Measurements from ENCODE around the gene PRSS57.
"Not testable (repeated sequence)": the region's sequence is repeated elsewhere in the genome, so short reads cannot be mapped to it uniquely, and the experiment has no call there.

Gene PRSS57

DNA sequence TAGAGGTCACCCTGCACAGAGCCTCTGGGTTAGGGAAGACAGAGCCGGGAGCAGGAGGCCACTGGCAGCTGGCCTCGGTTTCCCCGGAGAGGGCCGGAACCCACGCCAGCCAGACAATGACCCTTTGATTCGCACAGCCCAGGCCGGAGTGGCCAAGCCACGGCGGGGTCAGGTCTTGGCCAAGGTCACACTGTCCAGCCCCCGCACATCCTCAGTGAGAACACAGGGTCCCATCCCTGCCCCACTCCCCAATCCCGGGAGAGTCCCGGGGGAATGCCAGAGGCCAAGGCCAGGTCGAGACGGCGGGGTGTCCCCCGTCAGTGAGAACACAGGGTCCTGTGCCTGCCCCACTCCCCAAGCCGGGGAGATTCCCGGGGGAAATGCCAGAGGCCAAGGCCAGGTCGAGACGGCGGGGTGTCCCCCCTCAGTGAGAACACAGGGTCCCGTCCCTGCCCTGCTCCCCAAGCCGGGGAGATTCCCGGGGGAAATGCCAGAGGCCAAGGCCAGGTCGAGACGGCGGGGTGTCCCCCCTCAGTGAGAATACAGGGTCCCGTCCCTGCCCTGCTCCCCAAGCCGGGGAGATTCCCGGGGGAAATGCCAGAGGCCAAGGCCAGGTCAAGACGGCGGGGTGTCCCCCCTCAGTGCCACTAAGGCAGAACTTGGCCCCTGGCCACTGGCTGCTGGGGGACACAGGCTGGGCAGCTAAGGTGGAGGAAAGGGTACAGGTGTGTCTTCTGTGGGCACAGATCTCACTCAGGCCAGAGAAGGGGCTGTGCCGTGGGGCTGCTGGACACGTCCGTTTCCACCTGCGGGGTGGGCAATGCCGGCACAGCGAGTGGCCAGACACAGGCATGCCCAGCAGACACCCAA lies 20.7 kb downstream of the PRSS57 start:
- no peak for DNase-seq (ENCODE audit: low read depth in 2 of 2)

DNA sequence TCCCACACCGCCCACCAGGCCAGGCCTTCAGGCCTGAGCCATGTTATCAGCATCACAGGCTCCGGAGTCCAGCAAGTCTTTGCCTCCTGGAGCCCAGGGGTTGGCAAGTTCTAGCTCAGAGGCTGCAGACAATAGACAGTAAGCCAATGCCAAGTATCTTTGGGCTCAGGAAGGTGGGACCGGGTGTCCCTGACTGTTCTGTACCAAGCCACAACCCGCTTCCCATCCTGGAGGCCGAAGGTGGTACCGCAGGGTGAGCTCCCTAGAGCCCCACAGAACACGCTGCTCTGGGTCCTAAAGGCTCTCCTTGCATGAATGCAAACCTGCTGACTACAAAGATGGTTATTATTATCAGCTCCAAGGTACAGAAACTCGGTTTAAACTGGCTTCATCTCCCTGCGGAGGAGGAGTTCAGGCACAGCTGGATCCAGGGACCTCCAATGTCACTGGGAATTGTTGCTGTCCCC lies 24.6 kb downstream of the PRSS57 start:
- no peak for DNase-seq (ENCODE audit: low read depth in 2 of 2)

DNA sequence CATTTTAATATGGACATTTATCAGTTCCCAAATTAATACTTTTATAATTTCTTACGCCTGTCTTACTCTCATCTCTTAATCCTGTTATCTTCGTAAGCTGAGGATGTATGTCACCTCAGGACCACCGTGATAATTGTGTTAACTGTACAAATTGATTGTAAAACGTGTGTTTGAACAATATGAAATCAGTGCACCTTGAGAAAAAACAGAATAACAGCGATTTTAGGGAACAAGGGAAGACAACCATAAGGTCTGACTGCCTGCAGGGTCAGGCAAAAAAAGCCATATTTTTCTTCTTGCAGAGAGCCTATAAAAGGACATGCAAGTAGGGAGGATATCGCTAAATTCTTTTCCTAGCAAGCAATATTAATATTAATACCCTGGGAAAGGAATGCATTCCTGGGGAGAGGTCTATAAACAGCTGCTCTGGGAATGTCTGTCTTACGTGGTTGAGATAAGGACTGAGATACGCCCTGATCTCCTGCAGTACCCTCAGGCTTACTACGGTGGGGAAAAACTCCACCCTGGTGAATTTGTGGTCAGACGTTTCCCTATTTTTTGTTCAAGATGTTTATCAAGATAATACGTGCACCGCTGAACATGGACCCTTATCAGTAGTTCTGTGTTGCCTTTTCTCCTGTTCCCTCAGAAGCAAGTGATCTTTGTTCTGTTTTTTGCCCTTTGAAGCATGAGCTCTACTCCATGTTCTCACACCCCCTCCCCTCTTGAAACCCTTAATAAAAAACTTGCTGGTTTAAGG lies 26.4 kb downstream of the PRSS57 start:
- DNase-seq (ENCODE audit: low read depth in 2 of 2): not testable (repeated sequence)

DNA sequence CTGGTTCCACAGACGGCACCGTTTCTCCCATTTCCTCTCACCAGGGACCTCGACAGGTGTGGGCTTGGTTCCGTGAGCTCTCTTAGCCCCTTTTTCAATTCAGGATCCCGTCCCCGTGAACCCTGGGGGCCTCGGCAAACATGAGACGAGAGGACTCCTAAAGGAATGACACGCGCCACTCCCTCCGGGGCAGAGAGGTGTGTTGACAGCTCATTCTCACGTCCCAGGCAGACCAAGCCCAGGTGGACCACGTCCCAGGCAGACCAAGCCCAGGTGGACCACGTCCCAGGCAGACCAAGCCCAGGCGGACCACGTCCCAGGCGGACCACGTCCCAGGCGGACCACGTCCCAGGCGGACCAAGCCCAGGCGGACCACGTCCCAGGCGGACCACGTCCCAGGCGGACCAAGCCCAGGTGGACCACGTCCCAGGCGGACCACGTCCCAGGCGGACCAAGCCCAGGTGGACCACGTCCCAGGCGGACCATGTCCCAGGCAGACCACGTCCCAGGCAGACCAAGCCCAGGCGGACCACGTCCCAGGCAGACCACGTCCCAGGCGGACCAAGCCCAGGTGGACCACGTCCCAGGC lies 28.2 kb downstream of the PRSS57 start:
- not testable (repeated sequence) for DNase-seq (ENCODE audit: low read depth in 2 of 2)

DNA sequence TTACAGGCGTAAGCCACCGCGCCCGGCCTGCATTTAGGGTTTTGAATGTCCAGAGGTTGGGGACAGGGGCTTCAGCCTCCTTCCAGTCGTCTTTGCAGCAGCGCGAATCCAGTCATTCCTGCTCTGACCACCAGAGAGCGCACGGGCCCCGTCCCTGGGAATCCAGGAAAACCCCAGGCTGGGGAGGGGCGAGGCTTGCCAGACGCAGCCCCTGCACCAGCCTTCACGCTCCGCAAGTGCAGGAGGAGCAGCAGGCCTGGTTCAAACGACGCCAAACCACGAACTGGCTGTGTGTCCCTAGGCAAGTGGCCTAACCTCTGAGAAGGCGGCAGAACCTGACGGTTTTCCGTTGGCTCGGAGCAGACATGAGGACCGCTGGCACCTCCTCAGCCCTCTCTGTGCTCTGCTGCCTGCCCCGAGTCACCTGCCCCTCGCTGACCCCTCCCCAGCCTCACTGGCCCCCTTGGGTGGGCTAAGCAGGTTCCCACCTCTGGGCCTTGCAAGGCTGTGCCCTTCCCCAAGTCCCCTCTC lies 30.3 kb downstream of the PRSS57 start:
- peak; percentile 50 to 68 for DNase-seq (ENCODE audit: low read depth in 2 of 2)

DNA sequence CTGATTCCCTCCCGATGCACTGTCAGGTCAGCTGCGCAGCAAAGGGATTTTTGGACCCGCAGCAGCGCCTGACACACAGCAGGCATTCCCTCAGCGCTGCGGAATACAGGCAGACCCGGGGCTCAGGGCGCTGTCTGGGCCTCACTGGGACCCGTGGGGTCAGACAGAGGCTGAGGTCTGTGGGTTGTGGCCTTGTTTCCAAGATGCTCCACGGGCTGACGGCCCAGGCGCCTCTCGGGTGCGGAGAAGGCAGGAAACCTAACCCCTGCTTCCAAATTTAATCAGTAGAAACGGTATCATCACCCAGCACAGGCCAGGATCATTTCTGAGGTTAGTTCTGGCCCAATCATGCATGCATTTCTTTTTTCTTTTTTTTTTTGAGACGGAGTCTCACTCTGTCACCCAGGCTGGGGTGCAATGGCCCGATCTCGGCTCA lies 31.6 kb downstream of the PRSS57 start:
- DNase-seq (ENCODE audit: low read depth in 2 of 2): no peak

DNA sequence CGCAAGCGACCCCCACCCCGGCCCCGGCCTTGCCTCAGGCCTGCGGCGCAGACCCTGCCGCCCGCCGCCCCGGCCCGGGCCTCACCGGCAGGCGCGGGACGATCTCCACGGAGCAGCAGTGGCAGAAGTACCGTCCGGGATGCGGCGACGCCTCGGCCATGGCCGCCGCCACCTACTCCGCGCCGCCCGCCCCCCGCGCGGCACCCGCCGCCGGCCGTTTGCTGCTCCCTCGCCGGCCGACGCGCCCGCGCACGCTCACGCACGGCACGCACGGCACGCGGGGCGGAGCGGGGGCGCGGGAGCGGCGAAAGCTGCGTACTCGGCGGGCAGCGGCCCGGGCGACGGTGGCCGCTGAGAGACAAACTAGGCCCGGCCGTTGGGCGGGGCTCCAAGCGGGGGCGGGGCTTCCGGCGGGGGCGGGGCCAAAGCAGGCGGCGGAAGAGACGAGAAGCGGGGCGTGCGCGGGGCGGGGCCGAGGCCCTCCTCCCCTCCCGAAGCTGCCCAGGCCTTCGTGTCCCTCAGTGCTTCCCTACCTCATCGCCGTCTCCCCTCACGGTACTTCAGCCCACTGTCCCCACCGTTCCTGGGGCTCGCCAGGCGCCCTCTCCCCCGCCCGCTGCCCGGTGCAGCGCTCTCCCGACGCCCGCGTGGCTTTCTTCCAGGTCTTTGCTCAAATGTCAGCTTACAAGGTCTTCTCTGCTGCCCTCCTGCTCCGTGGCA lies 32.1 kb downstream of the PRSS57 start, which contains the start of gene RNF126:
TSS of gene RNF126 (minus strand) at position 253 of the 720 bp plus-strand sequence. CDS start at position 160, 93 bp downstream.
- DNase-seq (ENCODE audit: low read depth in 2 of 2): peak; percentile 94 to 95

DNA sequence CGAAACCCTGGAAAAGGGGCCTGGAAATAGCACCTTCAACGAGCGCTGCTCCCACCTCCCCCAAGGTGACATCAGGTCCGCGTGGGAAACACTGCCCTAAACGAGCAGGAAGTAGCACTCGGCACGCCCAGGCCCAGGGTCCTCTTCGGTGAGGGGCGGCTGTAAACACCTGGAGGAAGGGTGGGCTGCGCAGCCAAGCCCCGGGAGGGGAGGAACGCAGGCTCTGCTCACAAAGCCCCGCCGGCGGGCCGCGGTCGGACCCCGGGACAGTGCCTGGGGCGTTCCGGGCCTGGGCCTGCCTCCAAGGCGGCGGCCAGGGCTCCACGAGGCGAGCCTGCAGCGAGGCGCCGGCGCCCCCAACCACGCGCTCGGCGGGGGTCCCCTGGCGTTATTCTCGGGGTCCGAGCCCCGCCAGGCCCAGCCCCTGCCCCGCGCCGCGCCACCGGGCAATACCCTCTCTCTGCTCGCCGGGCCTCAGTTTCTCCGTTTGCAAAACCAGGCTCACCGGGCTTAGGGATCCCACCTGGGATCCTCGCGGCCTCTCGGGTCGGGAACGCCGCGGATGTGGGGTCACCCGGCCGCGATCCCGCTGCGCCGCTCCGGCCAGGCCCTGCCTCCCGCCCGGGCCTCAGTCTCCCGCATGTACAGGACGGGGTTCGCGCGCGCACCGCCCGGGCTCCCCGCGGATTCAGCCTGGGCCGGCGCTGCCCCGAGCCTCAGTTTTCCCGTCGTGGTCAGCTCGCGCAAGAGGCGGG lies 32.9 kb downstream of the PRSS57 start:
- DNase-seq (ENCODE audit: low read depth in 2 of 2): peak in 1 of 2 donors; percentile 52

DNA sequence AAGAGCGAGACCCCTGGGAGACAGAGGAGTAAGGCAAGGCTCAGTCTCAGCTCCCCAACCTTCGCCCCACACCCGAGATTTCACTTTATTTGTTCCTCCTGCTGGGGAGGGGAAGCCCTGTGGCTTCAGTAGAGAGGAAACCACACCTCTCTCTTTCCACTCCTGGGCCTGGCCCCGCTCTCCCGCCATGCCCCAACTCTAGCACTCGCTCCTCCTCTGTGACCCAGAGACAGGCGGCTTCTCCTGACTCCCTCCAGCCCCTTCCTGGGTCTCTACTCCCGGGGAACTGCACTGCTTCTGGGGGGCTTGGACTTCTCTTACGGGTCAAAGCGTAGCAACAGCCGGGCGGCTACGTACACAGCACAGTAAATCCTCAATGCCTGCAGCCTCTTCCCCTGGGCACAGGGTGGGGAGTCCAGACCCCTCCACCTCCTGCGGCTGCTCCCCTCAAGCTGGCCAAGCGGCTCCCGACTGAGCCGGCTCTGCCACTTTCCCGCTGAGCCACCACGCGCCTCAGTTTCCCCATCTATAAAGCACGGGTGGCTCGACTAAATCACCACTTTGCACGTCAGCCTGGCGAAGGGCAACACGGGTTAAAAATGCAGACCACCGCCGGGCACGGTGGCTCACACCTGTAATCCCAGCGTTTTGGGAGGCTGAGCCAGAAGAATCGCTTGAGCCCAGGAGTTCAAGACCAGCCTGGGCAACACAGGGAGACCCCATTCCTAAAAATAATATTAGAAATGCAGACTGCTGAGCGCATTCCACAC lies 33.6 kb downstream of the PRSS57 start:
- peak; percentile 50 to 55 for DNase-seq (ENCODE audit: low read depth in 2 of 2)

DNA sequence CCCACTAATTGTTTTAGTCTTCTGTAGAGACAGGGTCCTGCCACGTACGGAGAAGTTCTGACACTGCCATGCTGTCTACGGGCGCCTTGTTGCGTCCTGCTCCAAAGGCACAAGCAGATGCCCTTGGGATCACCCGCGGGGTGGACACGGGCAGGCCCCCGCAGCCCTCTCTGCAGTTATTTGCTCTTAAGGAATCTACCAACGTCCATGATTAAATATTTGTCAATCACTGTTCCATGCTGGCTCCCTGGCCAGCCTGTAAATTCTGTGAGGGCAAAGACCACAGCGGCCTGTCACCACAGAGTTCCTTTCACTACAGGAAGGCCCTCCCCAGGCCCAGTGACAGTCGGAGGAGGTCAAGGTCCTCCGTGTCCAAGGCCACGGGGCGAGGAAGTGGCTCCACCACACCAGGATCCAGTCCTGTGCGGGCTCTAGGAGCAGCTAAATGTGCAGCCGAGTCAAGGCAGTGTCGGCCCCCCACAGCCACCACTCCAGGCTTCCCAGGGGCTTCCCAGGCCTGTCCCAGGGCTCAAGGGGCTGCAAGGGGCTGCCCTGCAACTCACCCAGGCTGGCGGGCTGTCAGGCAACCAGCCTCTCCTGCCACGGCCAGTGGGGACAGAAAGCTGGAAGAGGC lies 34.3 kb downstream of the PRSS57 start:
- no peak for DNase-seq (ENCODE audit: low read depth in 2 of 2)

DNA sequence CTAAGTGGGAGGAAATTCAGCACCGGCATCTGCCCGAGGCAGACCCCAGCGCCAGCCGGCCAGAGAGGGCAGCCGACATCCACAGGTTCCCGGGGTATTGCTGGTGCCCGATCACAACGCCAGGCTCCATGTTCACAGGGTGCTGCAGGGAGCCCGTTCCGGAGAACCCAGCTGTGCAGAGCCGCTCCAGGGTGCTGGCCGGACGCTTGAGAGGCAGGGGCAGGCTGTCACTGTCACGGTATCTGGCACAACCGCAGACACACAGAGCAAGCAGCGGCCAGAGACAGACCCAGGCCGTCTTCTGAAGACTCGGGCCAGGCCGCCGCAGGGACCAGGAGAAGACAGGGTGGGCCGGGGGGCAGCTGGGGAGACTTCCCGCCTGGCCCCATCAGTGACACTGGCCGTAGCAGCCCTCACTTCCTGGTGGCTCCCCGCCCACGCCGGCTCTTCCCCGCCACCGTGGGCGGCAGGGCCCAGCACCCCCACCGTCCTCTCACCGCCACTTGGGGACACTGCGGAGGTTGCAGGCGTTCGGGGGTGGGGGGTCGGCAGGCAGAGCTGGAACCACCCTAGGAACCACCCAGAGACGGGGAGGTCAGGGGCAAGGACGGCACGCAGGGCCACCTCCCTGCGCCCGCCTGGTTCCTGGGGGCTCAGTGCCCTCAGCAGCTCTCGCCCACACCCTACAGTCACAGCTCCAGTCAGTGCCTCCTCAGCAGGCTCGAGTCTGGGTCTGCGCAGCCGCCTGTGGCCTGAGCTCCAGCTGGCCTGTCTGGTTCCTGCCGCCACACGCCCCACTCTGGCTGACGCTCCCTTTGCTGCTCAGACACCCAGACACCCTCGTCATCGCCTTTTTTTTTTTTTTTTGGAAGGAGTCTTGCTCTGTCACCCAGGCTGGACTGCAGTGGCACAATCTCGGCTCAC lies 36.1 kb downstream of the PRSS57 start:
- DNase-seq (ENCODE audit: low read depth in 2 of 2): peak in 1 of 2 donors; percentile 35

DNA sequence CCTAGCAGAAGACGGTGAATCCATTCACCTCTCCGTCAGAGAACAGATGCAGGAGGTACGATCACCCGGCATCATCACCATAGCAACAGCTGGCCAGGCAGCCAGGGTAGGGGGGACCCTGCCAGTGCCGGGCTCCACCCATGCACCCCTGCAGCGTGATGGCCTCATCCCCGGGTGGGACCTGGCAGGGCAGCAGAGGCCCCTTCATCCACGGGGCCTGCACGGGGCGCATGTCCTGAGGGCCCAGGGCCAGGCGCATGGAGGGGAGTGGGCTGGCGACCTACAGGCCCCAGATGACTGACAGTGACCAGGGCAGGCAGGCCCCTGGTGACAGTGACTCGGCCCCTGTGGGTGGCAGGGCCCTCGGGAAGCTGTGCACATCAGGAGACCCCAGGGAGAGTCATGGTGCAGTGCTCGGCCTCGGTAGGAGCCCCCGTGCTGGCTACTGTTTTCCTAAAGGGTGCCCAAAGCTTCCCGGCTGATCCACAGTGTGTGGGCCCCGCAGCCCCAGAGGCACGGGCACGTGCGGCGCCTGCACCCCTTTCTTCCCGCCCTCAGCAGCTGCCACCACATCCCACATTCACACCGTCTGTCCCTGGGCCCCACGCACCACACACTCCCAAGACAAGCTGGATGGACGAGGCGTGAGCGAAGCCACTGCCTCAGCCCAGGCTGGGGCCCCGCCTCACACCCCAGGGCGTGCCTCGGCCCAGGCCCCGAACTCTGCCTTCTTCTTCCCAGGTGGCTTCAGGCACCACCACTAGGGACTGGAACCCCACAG lies 37.0 kb downstream of the PRSS57 start:
- DNase-seq (ENCODE audit: low read depth in 2 of 2): no peak

DNA sequence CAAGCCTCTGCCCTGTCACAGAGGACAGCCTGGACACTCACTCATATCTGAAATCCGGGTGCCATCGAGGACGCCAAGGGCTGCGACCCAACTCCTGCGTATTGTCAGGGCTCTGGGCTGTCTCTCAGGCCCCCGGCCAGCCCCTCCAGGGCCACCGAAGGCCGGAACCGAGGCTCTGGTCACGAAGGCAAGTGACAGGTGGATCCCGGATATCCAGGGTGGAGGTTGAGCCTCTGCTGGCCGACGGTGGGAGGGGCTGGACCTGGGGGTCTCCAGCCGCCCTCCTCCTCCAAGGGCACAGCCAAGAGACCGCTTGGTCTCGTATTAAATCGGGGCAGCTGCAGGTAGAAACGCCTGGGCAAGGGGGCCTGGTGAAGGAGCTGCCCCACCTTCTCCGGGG lies 37.6 kb downstream of the PRSS57 start:
- no peak for DNase-seq (ENCODE audit: low read depth in 2 of 2)

DNA sequence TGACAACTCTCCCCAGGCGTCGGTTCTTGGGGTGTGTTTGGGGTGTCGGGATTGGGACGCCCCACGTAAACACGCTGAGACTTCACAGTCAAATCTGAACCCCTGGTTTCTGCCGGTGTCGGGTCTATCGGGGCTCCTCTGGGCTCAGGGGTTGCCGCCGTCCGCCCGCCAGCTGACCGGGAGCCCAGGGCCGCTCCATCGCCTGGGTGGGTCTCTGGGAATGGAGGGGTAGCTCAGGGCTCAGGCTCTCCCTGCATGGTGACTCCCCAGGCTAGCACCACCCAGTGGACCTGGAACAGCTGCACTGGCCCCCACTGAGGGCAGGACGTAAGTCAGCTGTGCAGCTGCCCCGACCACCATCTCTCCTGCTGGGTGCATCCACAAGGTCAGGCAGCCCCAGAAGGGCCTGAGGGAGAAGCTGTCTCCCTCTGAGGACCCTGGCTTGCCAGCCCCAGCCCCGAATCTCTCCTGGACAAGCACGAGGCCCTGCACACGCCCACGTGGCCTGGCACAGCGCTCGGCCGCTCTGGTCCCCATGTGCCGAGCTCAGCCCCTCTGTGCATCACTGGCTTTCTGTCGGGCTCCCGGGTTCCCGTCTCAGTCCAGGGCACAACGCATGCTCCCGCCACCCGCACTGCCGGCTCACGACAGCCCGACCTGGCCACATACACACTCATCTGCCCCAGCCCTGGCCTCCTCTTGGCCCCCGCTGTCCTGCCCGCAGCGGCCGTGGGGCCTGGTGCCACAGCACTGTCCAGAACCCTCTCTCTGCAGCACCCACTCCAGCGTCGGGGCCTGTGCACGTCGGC lies 38.3 kb downstream of the PRSS57 start:
- DNase-seq (ENCODE audit: low read depth in 2 of 2): no peak

DNA sequence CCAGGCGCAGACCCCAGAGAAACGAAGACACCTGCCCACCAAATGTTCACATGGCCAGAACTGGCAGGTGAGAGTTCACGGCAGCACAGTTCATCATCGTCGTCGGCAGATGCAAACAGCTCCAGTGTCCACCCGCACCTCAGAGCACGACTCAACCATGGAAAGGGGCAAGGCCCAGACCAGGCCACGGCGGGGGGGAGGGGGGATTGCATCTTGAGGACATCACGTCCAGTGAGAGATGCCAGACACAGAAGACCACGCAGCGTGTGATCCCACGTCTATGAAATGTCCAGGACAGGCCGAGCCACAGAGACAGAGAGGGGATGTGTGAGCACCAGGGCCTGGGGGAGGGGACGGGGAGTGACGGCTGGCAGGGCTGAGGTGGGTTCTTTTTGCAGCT lies 39.6 kb downstream of the PRSS57 start:
- DNase-seq (ENCODE audit: low read depth in 2 of 2): no peak

DNA sequence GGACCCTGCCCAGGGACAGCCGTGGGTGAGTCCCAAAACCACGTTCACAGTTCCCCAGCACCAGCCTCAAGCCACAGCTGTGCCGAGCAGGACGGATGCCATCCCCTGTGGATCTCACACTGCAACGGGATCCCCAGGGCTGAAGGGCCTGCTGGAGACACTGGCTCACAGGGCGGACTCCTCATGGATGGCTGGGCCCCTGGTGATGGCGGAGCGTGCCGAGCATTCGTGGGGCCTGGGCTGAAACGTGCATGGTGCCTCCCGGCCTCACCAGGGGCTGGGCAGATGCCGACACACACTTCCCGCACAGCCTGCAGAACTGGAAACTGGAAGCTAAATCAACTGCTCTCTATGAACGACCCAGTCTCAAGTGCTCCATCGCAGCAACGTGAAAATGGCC lies 41.8 kb downstream of the PRSS57 start:
- DNase-seq (ENCODE audit: low read depth in 2 of 2): no peak
